Measurements from ENCODE around the gene PTPRM. TPM values are rescaled to one million over a fixed set of nuclear protein-coding genes. Genes with fewer than 3 reads are reported as not detected.

PTPRM gene
- total and polyA plus RNA-seq, 2 of the 4 experiments (the other 2 are of a cell fraction): 28.3 to 51.2 TPM

GRCh38 chr18:8412117-8412516, 845.0 kb downstream of the PTPRM start:
- Histone ChIP-seq H4K8ac (ENCODE audit: low read depth in 2 of 2, low read length in 2 of 2) (no peak overlapping the region), H2BK5ac (ENCODE audit: low read depth, low read length, poor library complexity, severe bottlenecking) (no peak overlapping the region), H3K4ac (ENCODE audit: low read depth, low read length) (no peak overlapping the region), H3K14ac (replicated peaks; ENCODE audit: low read depth, low read length) (no peak overlapping the region), H4K20me1 (ENCODE audit: insufficient read depth, low read length) (no peaks in the 10 kb centered on the region), H3K9me1 (ENCODE audit: insufficient read depth, low read length) (0 out of 2 replicates have a peak, but pooled peaks cover 2% of the 10 kb centered on the region), H4K91ac (ENCODE audit: insufficient read depth, low read depth, low read length) (no peak overlapping the region), H3K23ac (ENCODE audit: low read depth, low read length) (no peak overlapping the region), H2AFZ (replicated peaks; ENCODE audit: low read length, poor library complexity) (no peak overlapping the region), H3K4me3 (ENCODE audit: insufficient read depth, low read depth, low read length) (no peak overlapping the region), H3K79me1 (ENCODE audit: low read depth in 1 of 2, low read length in 2 of 2) (no peaks in the 10 kb centered on the region), H3K9ac (ENCODE audit: low read depth, low read length) (no peak overlapping the region), H3K27me3 (ENCODE audit: control insufficient read depth, insufficient read depth, low read length) (peaks cover 2% of the 10 kb centered on the region; the same call in 1 of the 2 replicates), H2AK5ac (ENCODE audit: low read depth, low read length) (no peak overlapping the region), H3K56ac (ENCODE audit: extremely low read depth, insufficient read depth, low read length) (no peak overlapping the region), H3K4me2 (ENCODE audit: low read depth, low read length) (no peak overlapping the region), H4K5ac (ENCODE audit: low read depth, low read length) (no peak overlapping the region), H3K36me3 (ENCODE audit: control insufficient read depth, insufficient read depth, low read length) (peaks cover 4% of the 10 kb centered on the region; the same call in 1 of the 2 replicates), H3K4me1 (ENCODE audit: control insufficient read depth, insufficient read depth, low read length) (no peaks in the 10 kb centered on the region), H3K27ac (ENCODE audit: insufficient read depth, low read length) (no peak overlapping the region), H2AK9ac (replicated peaks; ENCODE audit: low read depth, low read length, poor library complexity) (no peak overlapping the region), H3K9me3 (ENCODE audit: control insufficient read depth, insufficient read depth, low read length) (peaks cover 6% of the 10 kb centered on the region), H2BK120ac (ENCODE audit: low read depth, low read length) (no peak overlapping the region), H3K18ac (ENCODE audit: low read depth, low read length) (no peak overlapping the region), H2BK15ac (ENCODE audit: low read depth, low read length) (no peak overlapping the region), H2BK20ac (ENCODE audit: low read depth, low read length) (no peak overlapping the region)
- no TSS peak for BruUV-seq (replicated peaks)
- DNase-seq (no peak), ATAC-seq (ENCODE audit: low read depth) (no peak)
- intact Hi-C loops (cut with micrococcal nuclease): no loop called here
- CTCF ChIA-PET: no interaction called here
- WGBS, 2 experiments (ENCODE audit: extremely low coverage in 2 of 2, insufficient read length in 1 of 2): 93% methylated on average over 3 of the region's 8 CpGs; no CpG with 5 or more reads in 1 of the 2 experiments
- dilution Hi-C loops (cut with HindIII; ENCODE audit: low sequenced_read_pairs, unreplicated experiment): no loop called here
- TF ChIP-seq, protein P1, sequence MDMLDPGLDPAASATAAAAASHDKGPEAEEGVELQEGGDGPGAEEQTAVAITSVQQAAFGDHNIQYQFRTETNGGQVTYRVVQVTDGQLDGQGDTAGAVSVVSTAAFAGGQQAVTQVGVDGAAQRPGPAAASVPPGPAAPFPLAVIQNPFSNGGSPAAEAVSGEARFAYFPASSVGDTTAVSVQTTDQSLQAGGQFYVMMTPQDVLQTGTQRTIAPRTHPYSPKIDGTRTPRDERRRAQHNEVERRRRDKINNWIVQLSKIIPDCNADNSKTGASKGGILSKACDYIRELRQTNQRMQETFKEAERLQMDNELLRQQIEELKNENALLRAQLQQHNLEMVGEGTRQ (IDR thresholded peaks at IDR 0.05; ENCODE audit: low read depth, low read length): no peak
- POLR2A ChIA-PET (ENCODE audit: unreplicated experiment): no interaction called here
- in situ Hi-C loops (cut with MboI; ENCODE audit: low sequenced_read_pairs): no loop called here
